Keratinocyte (primary cell): ENCODE measurements around the gene SMYD3. TPM values are rescaled to one million over a fixed set of nuclear protein-coding genes. Genes with fewer than 3 reads are reported as not detected.

Experiments used
- DNase-seq: peaks from one replicate; pipeline ENCODE4 v3.0.0-alpha.2; 2011; ENCODE audit warnings: low read depth, missing footprints, low spot score
- FAIRE-seq: peaks from 2 replicates; lab custom pipeline; 2011; peaks lifted over from hg19 to GRCh38; lab: Jason Lieb, UNC
- H2AFZ ChIP-seq: 2 replicates; pipeline ENCODE4 v1.6.0; 2012; ENCODE audit warnings: low read length, control low read depth, inconsistent platforms; ENCODE audit not compliant: control insufficient read depth
- H3K27ac ChIP-seq: 2 replicates; pipeline ENCODE4 v1.5.1; 2011; ENCODE audit warnings: low read length; ENCODE audit not compliant: control insufficient read depth, insufficient read depth
- H3K27me3 ChIP-seq: 3 replicates; pipeline ENCODE4 v1.6.0; 2011; ENCODE audit warnings: low read length; ENCODE audit not compliant: control insufficient read depth, insufficient read depth; ENCODE audit errors: extremely low read depth
- H3K36me3 ChIP-seq, 2 experiments: 2 replicates in 1 of 2; 3 replicates in 1 of 2; pipeline ENCODE4 v1.5.1; 2011; ENCODE audit warnings: low read length in 2 of 2, mild to moderate bottlenecking in 1 of 2; ENCODE audit not compliant: control insufficient read depth in 2 of 2, insufficient read depth in 2 of 2; ENCODE audit errors: extremely low read depth in 1 of 2
- H3K4me1 ChIP-seq: 3 replicates; pipeline ENCODE4 v1.5.1; 2011; ENCODE audit warnings: low read length; ENCODE audit not compliant: control insufficient read depth, insufficient read depth; ENCODE audit errors: extremely low read depth
- H3K4me2 ChIP-seq: 3 replicates; pipeline ENCODE4 v1.6.0; 2011; ENCODE audit warnings: low read depth, low read length; ENCODE audit not compliant: control insufficient read depth, insufficient read depth; ENCODE audit errors: extremely low read depth
- H3K4me3 ChIP-seq, 3 experiments: fragments of 200-600 bp in 1 of 3; sonication (generic) in 1 of 3; 2 replicates in 2 of 3; 3 replicates in 1 of 3; pipeline ENCODE4 v1.5.1; 2011 to 2016; ENCODE audit warnings: low read length in 3 of 3, mild to moderate bottlenecking in 3 of 3, control low read depth in 2 of 3, inconsistent platforms in 1 of 3, low read depth in 1 of 3, mixed read lengths in 1 of 3, mixed run types in 1 of 3, moderate library complexity in 1 of 3; ENCODE audit not compliant: control insufficient read depth in 2 of 3, insufficient read depth in 2 of 3; ENCODE audit errors: extremely low read depth in 1 of 3
- H3K79me2 ChIP-seq: 2 replicates; pipeline ENCODE4 v1.6.0; 2012; ENCODE audit warnings: low read length; ENCODE audit not compliant: control insufficient read depth, insufficient read depth
- H3K9ac ChIP-seq: 3 replicates; pipeline ENCODE4 v1.6.0; 2011; ENCODE audit warnings: low read length; ENCODE audit not compliant: control insufficient read depth, insufficient read depth; ENCODE audit errors: extremely low read depth
- H3K9me1 ChIP-seq: 3 replicates; pipeline ENCODE4 v1.6.0; 2011; ENCODE audit warnings: low read length; ENCODE audit not compliant: control insufficient read depth, insufficient read depth; ENCODE audit errors: extremely low read depth
- H3K9me3 ChIP-seq: 2 replicates; pipeline ENCODE4 v1.5.1; 2012; ENCODE audit warnings: low read depth, low read length; ENCODE audit not compliant: control insufficient read depth
- H4K20me1 ChIP-seq: 3 replicates; pipeline ENCODE4 v1.6.0; 2011; ENCODE audit warnings: low read length; ENCODE audit not compliant: control insufficient read depth, insufficient read depth; ENCODE audit errors: extremely low read depth
- EZH2 ChIP-seq: IDR thresholded peaks from one replicate; pipeline ENCODE4 v1.6.1; 2012; ENCODE audit warnings: inconsistent platforms, mild to moderate bottlenecking, low read length, moderate library complexity
- dilution Hi-C: fragments of 300-500 bp; cut with MboI; formaldehyde crosslinking; loops from one replicate; pipeline ENCODE4 v1.7.0; 2020; ENCODE audit warnings: low sequenced_read_pairs; ENCODE audit not compliant: extremely low pct_ligation_motif_present
- polyA plus RNA-seq, 5 experiments: library from polyadenylated mRNA; depleted of rRNA in 3 of 5; stranded (reverse) in 3 of 5; stranded (forward) in 1 of 5; unstranded in 1 of 5; fragments of >200 nt; gene quantifications; 1 replicate in 1 of 5; 2 replicates in 3 of 5; 3 replicates in 1 of 5; pipeline versions ENCODE4 v1.2.1 to v1.2.3, GENCODE V29; 2011 to 2012; ENCODE audit warnings: missing spikeins in 2 of 5, low read depth in 1 of 5, low replicate concordance in 1 of 5
- TF ChIP-seq, protein P1 (sequence below), 3 experiments: IDR thresholded peaks in 1 of 3; conservative IDR thresholded peaks in 1 of 3; optimal IDR thresholded peaks in 1 of 3; 2 replicates in 2 of 3; 3 replicates in 1 of 3; pipeline versions ENCODE3 to v1.5.1; 2011; ENCODE audit warnings: low read length in 3 of 3, mild to moderate bottlenecking in 3 of 3, moderate library complexity in 2 of 3, control low read depth in 1 of 3, inconsistent platforms in 1 of 3; ENCODE audit not compliant: insufficient read depth in 2 of 3; ENCODE audit errors: extremely low read depth in 1 of 3

Gene SMYD3
- polyA plus RNA-seq, 1 donor (not counting 4 experiments of a cell fraction or from before 2014, with no cell fraction given): 31.0 TPM

DNA sequence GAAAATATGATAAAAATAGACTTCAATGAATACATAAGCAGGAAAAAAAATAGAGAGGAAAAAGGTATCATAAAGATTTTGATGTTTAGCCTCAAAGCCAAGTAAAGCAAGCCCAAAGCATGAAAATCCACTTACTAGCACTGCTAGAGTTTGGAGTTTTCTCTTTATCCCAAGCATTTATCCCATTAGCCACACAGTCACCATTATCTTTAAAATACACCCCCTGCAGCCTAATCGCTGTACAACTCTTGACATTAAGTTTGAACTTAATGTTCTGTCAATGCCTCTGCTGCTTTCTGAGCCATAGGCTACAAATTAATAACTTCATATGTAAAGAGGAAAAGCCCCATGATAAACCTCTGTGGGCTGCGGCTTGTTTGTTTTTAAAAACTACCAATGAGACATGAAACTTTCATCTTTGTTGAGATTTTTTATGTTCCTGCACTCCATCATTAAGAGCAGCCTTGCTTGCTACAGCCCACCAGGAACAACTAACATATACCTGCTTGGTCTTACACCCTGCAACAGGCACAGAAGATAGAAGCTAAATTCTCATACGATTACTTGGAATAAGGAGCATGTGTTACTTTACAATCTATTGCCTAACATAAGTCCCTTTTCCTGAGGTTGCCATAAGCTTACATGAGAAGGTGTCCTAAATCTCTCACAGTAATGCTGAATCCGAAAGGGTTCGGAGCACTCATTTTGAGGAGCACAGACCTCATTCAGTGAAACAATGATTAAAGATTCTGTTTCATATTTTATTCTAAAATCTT is 202.4 kb downstream of the SMYD3 start:
- peaks cover 4% of the 10 kb centered on the region for H3K4me1 ChIP-seq
- H3K4me2 ChIP-seq: no peak overlapping the region
- H3K79me2 ChIP-seq: no peaks in the 10 kb centered on the region
- dilution Hi-C loops: no loop called here
- H3K27ac ChIP-seq: no peak overlapping the region
- no peak overlapping the region for H3K4me3 ChIP-seq
- TF ChIP-seq, protein P1, sequence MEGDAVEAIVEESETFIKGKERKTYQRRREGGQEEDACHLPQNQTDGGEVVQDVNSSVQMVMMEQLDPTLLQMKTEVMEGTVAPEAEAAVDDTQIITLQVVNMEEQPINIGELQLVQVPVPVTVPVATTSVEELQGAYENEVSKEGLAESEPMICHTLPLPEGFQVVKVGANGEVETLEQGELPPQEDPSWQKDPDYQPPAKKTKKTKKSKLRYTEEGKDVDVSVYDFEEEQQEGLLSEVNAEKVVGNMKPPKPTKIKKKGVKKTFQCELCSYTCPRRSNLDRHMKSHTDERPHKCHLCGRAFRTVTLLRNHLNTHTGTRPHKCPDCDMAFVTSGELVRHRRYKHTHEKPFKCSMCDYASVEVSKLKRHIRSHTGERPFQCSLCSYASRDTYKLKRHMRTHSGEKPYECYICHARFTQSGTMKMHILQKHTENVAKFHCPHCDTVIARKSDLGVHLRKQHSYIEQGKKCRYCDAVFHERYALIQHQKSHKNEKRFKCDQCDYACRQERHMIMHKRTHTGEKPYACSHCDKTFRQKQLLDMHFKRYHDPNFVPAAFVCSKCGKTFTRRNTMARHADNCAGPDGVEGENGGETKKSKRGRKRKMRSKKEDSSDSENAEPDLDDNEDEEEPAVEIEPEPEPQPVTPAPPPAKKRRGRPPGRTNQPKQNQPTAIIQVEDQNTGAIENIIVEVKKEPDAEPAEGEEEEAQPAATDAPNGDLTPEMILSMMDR (optimal IDR thresholded peaks at IDR 0.05 in 1 of 3, IDR thresholded peaks at IDR 0.05 in 1 of 3, conservative IDR thresholded peaks at IDR 0.05 in 1 of 3; ENCODE audit: extremely low read depth in 1 of 3, insufficient read depth in 2 of 3, low read length in 3 of 3): no peak
- no peak for TF ChIP-seq EZH2
- no peak for DNase-seq
- H3K9me3 ChIP-seq: no peaks in the 10 kb centered on the region
- no peak overlapping the region for H3K9ac ChIP-seq
- no peaks in the 10 kb centered on the region for H3K36me3 ChIP-seq
- no peak for FAIRE-seq
- no peak overlapping the region for H2AFZ ChIP-seq
- no peaks in the 10 kb centered on the region for H3K9me1 ChIP-seq
- H4K20me1 ChIP-seq: no peaks in the 10 kb centered on the region
- no peaks in the 10 kb centered on the region for H3K27me3 ChIP-seq

DNA sequence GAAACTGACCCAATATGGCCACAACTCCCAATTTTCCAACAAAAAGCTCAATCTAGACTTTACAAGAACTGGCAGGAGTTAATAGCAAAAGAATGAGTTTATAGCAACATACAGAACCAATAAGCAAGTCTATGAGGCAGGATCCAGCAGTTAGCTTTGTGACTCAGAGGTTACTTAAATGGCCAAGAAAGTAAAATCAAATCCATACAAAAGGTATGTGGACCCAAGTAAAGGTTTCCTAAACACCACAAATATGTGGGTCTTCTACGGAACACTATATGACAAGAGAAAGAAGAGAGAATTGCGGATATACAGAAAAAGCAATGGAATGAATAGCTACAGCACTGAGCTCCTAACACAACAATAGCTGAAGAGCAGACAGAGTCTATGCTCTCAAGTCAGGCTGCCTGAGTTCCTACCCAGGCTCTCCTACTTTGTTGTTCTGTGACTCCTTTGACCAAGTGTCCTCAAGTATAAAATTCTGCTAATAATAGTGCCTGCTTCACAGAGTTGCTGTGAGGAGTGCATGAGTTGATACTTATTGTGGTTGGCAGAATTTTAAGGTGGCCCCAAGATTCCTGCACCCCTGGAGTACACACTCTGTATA is 204.3 kb downstream of the SMYD3 start:
- dilution Hi-C loops: no loop called here
- Histone ChIP-seq H2AFZ (no peak overlapping the region), H3K9ac (no peak overlapping the region), H3K4me3 (no peak overlapping the region), H3K9me1 (no peaks in the 10 kb centered on the region), H3K27me3 (no peaks in the 10 kb centered on the region), H3K79me2 (no peaks in the 10 kb centered on the region), H3K9me3 (no peaks in the 10 kb centered on the region), H3K4me2 (no peak overlapping the region), H4K20me1 (no peaks in the 10 kb centered on the region), H3K27ac (no peak overlapping the region), H3K36me3 (no peaks in the 10 kb centered on the region), H3K4me1 (peaks cover 4% of the 10 kb centered on the region)
- TF ChIP-seq EZH2: no peak
- TF ChIP-seq, protein P1 (optimal IDR thresholded peaks at IDR 0.05 in 1 of 3, IDR thresholded peaks at IDR 0.05 in 1 of 3, conservative IDR thresholded peaks at IDR 0.05 in 1 of 3; ENCODE audit: extremely low read depth in 1 of 3, insufficient read depth in 2 of 3, low read length in 3 of 3): no peak
- FAIRE-seq (peak; percentile 32), DNase-seq (no peak)
